Measurements from ENCODE around the gene PEA15. TPM values are rescaled to one million over a fixed set of nuclear protein-coding genes. Genes with fewer than 3 reads are reported as not detected.

PEA15 gene
- total and polyA plus RNA-seq, 2 of the 8 experiments (the other 6 are each of a cell fraction or from before 2014, with no cell fraction given): 71.3 to 75.1 TPM

DNA sequence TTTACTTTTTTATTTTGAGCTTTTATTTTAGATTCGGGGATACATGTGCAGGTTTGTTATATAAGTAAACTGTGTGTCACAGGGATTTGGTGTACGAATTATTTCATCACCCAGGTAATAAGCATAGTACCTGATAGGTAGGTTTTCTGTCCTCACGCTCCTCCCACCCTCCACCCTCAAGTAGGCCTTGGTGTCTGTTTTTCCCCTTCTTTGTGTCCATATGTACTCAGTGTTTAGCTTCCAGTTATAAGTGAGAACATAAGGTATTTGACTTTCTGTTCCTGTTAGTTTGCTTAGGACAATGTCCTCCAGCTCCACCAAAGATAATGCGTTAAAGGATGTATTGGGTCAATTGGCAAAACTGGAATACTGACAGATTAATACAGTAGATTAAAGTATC is 48.0 kb upstream of the PEA15 start:
- H2BK5ac ChIP-seq (ENCODE audit: low read depth, low read length): no peak overlapping the region
- no peak for TF ChIP-seq EGR1 (IDR thresholded peaks at IDR 0.05; ENCODE audit: borderline replicate concordance, low read depth, low read length)
- no peak for TF ChIP-seq SIN3A (conservative IDR thresholded peaks at IDR 0.05 in 1 of 2, IDR thresholded peaks at IDR 0.05 in 1 of 2; ENCODE audit: low read depth in 1 of 2, low read length in 2 of 2)
- TF ChIP-seq SIX5 (IDR thresholded peaks at IDR 0.05; ENCODE audit: low read depth, low read length): no peak
- no peak for TF ChIP-seq KDM1A (IDR thresholded peaks at IDR 0.05; ENCODE audit: borderline replicate concordance, low read length)
- TF ChIP-seq KDM5A (IDR thresholded peaks at IDR 0.05; ENCODE audit: low read length): no peak
- no peak for TF ChIP-seq CEBPB (IDR thresholded peaks at IDR 0.05; ENCODE audit: low read depth, low read length)
- TF ChIP-seq SP1 (IDR thresholded peaks at IDR 0.05; ENCODE audit: low read depth, low read length): no peak
- no peak for TF ChIP-seq RBBP5 (IDR thresholded peaks at IDR 0.05; ENCODE audit: borderline replicate concordance, low read depth, low read length)
- no peak for TF ChIP-seq TAF1 (IDR thresholded peaks at IDR 0.05; ENCODE audit: low read depth, low read length)
- no peak for TF ChIP-seq POLR2AphosphoS5 (IDR thresholded peaks at IDR 0.05; ENCODE audit: low read depth, low read length)
- TF ChIP-seq TBP (IDR thresholded peaks at IDR 0.05; ENCODE audit: low read depth, low read length): no peak
- no peak for TF ChIP-seq RFX5 (IDR thresholded peaks at IDR 0.05; ENCODE audit: borderline replicate concordance, low read depth, low read length)
- no peak for TF ChIP-seq ZNF274 (IDR thresholded peaks at IDR 0.05; ENCODE audit: borderline replicate concordance, extremely low read depth, low read length)
- TF ChIP-seq JUND (IDR thresholded peaks at IDR 0.05; ENCODE audit: low read length): no peak
- no peak for TF ChIP-seq CTBP2 (IDR thresholded peaks at IDR 0.05; ENCODE audit: borderline replicate concordance, insufficient read depth, insufficient read length, low read length)
- no peak for TF ChIP-seq ASH2L (IDR thresholded peaks at IDR 0.05; ENCODE audit: low read length)

More for the DNA sequence above, 48.0 kb upstream of the PEA15 start:
- Histone ChIP-seq H2BK12ac (ENCODE audit: low read depth, low read length) (no peak overlapping the region), H3K23me2 (ENCODE audit: low read depth, low read length) (no peaks in the 10 kb centered on the region), H2AFZ (ENCODE audit: low read length) (no peak overlapping the region), H2BK15ac (ENCODE audit: low read length) (no peak overlapping the region), H4K5ac (ENCODE audit: insufficient read length, low read depth, low read length) (no peak overlapping the region), H3K79me2 (ENCODE audit: control insufficient read depth in 1 of 2, insufficient read depth in 2 of 2, low read length in 2 of 2) (no peaks in the 10 kb centered on the region), H3K4me2 (ENCODE audit: insufficient read depth in 1 of 2, low read depth in 2 of 2, low read length in 2 of 2) (no peak overlapping the region), H3K23ac (ENCODE audit: insufficient read length) (no peak overlapping the region), H3K27me3 (replicated peaks in 1 of 4; ENCODE audit: control insufficient read depth in 3 of 4, extremely low read depth in 1 of 4, insufficient read depth in 3 of 4, low read length in 3 of 4) (no peaks in the 10 kb centered on the region; a peak in 1 of 7 replicates), H3K36me3 (ENCODE audit: control insufficient read depth in 2 of 4, insufficient read depth in 4 of 4, low read length in 3 of 4) (no peaks in the 10 kb centered on the region), H2BK20ac (ENCODE audit: low read length) (no peak overlapping the region), H3K4me1 (replicated peaks in 1 of 4; ENCODE audit: control insufficient read depth in 3 of 4, insufficient read depth in 4 of 4, low read length in 3 of 4) (no peaks in the 10 kb centered on the region), H3K9me3 (ENCODE audit: insufficient read depth in 2 of 2, low read depth in 1 of 2, low read length in 1 of 2) (no peaks in the 10 kb centered on the region), H2BK120ac (replicated peaks; ENCODE audit: low read depth, low read length) (no peak overlapping the region), H3K4me3 (ENCODE audit: extremely low read depth in 1 of 4, insufficient read depth in 2 of 4, low read depth in 3 of 4, low read length in 4 of 4) (no peak overlapping the region), H3K79me1 (ENCODE audit: low read depth, low read length) (no peaks in the 10 kb centered on the region), H3K18ac (ENCODE audit: extremely low read depth, low read length) (no peak overlapping the region), H3K9ac (replicated peaks in 1 of 4; ENCODE audit: extremely low read depth in 1 of 4, low read depth in 3 of 4, low read length in 3 of 4) (no peak overlapping the region), H4K8ac (ENCODE audit: extremely low read depth, insufficient read depth, low read length) (no peak overlapping the region), H2AK5ac (ENCODE audit: low read depth, low read length) (no peak overlapping the region), H3K56ac (replicated peaks; ENCODE audit: insufficient read length, low read depth, low read length) (no peak overlapping the region), H4K20me1 (replicated peaks in 1 of 2; ENCODE audit: control insufficient read depth in 1 of 2, insufficient read depth in 2 of 2, low read length in 2 of 2) (no peaks in the 10 kb centered on the region), H3K27ac (ENCODE audit: low read depth, low read length) (no peak overlapping the region), H3K4ac (replicated peaks; ENCODE audit: insufficient read length, low read depth, low read length) (no peak overlapping the region), H4K91ac (replicated peaks; ENCODE audit: insufficient read length, low read length) (no peak overlapping the region), H3K14ac (ENCODE audit: insufficient read length) (no peak overlapping the region)
- ChIA-PET POLR2A (ENCODE audit: partially characterized antibody) (interaction anchor here (0.7 to 1.2 kb wide), 5 partner anchors 10 to 95 kb away, joined by 3 to 5 read pairs (median 3); partner anchors contain the start of gene CASQ1), CTCF (ENCODE audit: partially characterized antibody) (interaction anchor here (0.6 to 18.4 kb wide), 16 partner anchors 12 to 833 kb away, joined by 4 to 257 read pairs (median 7); partner anchors contain the start of genes CASQ1 and PEA15)
- FAIRE-seq (no peak), DNase-seq (ENCODE audit: low read depth in 1 of 2, low spot score in 2 of 2) (no peak)
- WGBS, 2 experiments (ENCODE audit: extremely low coverage in 1 of 2, insufficient coverage in 1 of 2, insufficient read length in 1 of 2, insufficient replicate concordance in 2 of 2, low coverage in 1 of 2, low lambda C conversion rate in 2 of 2, missing lambda C conversion rate in 1 of 2): 81% methylated on average over 4 of the region's 4 CpGs; no CpG with 5 or more reads in 1 of the 2 experiments
